Measurements from ENCODE around the gene RNF126.
"Not testable (repeated sequence)": the region's sequence is repeated elsewhere in the genome, so short reads cannot be mapped to it uniquely, and the experiment has no call there.

Gene RNF126

DNA sequence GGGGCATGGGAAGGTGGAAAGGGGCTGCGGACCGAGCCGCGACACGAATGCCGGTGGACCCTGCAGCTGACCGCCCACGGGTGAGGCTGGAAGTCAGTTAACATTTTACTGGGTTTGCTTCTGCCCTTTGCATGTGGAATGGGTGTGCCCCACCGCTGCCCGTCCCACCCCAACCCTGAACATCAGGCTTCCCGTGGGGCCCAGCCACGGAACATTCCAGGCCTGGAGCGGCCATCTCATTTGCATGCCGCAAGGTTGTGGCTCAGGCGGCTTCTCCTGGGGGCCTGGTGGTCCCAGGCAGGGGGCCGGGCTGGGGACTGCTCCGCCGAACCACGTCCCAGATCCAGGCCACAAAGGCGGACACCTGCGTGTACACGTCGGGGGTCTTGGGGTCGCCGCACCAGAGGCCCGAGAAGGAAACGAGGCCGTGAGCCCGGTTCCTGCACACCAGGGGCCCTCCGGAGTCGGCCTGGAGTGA is 22.5 kb upstream of the RNF126 start:
- DNase-seq = no peak

DNA sequence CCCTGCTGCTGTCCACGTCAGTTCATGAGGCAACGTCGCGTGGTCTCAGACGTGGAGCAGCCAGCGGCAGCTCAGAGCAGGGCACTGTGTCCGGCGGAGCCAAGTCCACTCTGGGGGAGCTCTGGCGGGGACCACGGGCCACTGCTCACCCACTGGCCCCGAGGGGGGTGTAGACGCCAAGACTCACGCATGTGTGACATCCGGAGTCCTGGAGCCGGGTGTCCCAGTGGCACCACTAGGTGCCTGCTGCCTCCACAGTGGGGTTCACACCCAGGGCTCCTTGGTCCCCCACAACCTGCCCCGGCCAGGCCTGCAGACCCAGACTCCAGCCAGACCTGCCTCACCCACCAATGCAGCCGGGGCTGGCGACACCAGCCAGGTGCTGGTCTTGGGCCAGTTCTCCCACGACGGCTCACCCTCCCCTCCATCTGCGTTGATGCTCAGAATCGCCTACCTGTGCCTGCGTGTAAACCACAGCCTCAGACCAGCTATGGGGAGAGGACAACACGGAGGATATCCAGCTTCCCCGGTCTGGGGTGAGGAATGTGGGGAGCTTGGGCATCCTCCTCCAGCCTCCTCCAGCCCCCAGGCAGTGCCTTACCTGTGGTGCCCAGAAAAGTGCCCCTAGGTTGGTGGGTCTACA is 19.8 kb upstream of the RNF126 start:
- DNase-seq = no peak

DNA sequence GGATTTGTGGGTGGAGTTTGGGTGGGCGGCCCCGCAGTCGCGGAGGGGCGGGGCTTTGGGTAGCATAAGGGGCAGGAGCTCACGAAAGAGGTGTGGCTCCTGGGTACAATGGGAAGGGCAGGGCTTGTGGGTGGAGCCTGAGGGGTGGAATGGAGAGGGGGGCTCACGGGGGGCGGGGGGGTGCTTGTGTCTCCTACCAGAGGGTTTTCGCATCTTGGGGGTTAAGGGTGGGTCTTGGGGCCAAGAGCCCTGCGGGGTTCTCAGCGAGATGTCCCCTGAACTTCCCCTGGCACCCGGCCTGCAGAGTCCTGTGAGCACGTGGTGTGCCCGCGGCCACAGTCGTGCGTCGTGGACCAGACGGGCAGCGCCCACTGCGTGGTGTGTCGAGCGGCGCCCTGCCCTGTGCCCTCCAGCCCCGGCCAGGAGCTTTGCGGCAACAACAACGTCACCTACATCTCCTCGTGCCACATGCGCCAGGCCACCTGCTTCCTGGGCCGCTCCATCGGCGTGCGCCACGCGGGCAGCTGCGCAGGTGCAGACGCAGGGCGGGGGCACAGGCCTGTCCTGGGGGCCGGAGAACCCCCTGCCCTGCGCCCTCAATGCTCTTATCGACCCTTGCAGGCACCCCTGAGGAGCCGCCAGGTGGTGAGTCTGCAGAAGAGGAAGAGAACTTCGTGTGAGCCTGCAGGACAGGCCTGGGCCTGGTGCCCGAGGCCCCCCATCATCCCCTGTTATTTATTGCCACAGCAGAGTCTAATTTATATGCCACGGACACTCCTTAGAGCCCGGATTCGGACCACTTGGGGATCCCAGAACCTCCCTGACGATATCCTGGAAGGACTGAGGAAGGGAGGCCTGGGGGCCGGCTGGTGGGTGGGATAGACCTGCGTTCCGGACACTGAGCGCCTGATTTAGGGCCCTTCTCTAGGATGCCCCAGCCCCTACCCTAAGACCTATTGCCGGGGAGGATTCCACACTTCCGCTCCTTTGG is 18.3 kb upstream of the RNF126 start:
- DNase-seq = no peak

DNA sequence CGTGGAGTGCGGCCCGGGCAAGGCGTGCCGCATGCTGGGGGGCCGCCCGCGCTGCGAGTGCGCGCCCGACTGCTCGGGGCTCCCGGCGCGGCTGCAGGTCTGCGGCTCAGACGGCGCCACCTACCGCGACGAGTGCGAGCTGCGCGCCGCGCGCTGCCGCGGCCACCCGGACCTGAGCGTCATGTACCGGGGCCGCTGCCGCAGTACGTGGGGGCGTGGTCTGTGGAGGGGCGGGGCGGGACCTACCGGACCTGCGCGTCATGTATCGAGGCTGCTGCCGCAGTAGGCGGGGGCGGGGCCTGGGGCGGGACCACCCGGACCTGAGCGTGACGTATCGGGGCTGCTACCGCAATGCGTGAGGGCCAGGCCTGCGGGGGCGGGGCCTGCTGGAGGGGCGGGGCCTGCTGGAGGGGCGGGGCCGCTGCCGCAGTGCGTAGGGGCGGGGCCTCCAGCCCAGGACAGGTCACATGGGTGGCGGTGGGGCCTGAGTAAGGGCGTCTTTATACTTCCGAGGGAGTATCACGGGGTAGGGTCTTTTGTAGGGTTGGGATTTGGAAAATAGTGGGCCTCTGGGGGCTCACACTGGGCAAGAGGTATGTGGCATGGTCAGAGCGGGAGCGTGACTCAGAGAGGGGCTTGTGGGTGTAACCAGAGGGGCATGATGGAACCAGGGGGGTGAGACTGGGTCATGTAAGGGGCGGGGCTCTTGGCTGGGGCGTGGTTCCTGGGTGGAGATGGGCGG is 17.4 kb upstream of the RNF126 start:
- peak; percentile 86 for DNase-seq

- peak; percentile 17 for DNase-seq
Observed at GRCh38 chr19:679418-680286, 16.6 kb upstream of the RNF126 start.

DNA sequence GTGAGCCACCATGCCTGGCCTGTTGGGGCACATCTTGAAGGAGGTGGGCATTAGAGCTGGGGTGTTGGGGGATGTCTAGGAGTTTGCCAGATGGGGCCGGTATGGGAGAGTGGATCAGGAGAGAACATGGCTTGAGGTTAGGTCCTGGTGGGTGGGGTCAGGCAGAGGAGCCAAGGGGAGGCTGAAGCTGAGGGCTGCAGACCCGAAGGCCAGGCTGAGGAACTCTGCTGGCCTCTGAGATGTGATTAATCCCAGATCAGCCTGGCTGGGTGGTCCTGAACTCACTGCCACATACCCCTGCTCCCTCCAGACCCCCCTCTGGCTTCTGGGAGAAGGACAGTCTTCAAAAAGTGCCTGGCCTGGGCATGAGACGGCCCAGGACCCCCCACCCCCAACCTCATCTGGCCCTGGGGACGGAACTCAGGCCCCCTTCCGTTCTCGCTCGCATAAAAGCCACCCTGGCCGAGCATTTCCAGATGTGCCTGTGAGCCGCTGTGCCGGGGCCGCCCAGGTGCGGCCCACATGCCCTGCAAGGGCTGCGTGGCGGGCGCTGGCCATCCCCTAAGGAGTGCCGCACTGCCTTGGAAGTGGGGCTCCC is 15.9 kb upstream of the RNF126 start:
- DNase-seq = no peak

DNA sequence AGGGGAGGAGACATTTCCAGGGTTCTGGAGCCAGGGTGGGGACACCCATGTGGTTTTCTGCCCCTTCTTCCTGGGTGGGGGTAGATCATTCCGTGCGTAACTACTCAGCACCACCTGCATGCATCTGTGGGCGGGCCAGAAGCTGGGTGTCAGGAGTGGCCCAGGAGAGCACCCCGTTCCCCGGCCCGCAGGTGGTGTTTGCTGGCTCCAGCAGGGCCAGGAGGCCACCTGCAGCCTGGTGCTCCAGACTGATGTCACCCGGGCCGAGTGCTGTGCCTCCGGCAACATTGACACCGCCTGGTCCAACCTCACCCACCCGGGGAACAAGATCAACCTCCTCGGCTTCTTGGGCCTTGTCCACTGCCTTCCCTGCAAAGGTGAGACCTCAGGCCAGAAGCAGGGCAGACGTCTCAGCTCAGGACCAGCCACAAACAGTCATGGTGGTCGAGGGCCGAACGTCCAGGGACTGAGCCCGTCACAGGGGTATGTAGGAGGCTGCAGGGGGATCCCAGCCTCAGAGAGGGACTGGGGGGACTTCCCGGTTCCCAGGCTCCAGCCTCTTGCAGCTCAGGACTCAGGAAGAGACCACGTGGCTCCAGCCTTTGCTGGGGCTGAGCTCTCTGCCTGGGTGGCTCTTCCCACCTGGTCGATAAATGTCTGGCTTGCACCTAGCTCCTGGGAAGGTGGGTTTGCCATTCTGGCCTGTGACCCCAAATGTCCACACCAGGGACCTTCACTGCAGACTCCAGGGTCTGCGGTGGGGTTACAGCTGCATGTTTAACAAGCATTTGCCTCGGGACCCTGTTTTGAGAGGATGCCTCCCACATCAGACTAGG is 14.8 kb upstream of the RNF126 start:
- no peak for DNase-seq

- DNase-seq = no peak
Observed at GRCh38 chr19:677201-677600, 14.2 kb upstream of the RNF126 start.

GRCh38 chr19:676339-677105 is 13.5 kb upstream of the RNF126 start, which contains the start of gene FSTL3:
TSS of gene FSTL3 (plus strand) at chr19:676392. CDS start at chr19:676424, 32 bp downstream.
- no peak for DNase-seq

DNA sequence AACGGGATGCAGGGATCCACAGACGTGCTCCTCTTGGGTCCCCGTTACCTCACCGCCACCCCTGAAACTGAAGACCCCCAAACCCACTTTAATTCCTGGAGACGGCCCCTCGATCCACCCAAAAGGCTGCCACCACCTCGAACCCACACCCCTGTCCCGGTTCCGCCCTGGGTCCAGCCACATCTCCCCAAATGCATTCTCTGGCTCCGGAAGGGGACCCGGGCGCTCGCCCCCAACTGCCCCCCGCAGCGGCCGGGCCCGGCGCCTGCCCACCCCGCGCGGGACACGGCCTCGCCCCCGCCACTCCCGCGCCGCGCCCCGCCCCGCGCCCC is 13.0 kb upstream of the RNF126 start:
- DNase-seq = no peak

- no peak for DNase-seq
Observed at GRCh38 chr19:674282-675151, 11.5 kb upstream of the RNF126 start.

GRCh38 chr19:670609-671075 is 7.6 kb upstream of the RNF126 start:
- DNase-seq = no peak

GRCh38 chr19:668675-669434 is 5.8 kb upstream of the RNF126 start:
- not testable (repeated sequence) for DNase-seq

DNA sequence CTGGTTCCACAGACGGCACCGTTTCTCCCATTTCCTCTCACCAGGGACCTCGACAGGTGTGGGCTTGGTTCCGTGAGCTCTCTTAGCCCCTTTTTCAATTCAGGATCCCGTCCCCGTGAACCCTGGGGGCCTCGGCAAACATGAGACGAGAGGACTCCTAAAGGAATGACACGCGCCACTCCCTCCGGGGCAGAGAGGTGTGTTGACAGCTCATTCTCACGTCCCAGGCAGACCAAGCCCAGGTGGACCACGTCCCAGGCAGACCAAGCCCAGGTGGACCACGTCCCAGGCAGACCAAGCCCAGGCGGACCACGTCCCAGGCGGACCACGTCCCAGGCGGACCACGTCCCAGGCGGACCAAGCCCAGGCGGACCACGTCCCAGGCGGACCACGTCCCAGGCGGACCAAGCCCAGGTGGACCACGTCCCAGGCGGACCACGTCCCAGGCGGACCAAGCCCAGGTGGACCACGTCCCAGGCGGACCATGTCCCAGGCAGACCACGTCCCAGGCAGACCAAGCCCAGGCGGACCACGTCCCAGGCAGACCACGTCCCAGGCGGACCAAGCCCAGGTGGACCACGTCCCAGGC is 4.1 kb upstream of the RNF126 start:
- not testable (repeated sequence) for DNase-seq

- DNase-seq = peak; percentile 73
Observed at GRCh38 chr19:664913-665443, 2.0 kb upstream of the RNF126 start.

DNA sequence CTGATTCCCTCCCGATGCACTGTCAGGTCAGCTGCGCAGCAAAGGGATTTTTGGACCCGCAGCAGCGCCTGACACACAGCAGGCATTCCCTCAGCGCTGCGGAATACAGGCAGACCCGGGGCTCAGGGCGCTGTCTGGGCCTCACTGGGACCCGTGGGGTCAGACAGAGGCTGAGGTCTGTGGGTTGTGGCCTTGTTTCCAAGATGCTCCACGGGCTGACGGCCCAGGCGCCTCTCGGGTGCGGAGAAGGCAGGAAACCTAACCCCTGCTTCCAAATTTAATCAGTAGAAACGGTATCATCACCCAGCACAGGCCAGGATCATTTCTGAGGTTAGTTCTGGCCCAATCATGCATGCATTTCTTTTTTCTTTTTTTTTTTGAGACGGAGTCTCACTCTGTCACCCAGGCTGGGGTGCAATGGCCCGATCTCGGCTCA is 686 bp upstream of the RNF126 start:
- DNase-seq = no peak

DNA sequence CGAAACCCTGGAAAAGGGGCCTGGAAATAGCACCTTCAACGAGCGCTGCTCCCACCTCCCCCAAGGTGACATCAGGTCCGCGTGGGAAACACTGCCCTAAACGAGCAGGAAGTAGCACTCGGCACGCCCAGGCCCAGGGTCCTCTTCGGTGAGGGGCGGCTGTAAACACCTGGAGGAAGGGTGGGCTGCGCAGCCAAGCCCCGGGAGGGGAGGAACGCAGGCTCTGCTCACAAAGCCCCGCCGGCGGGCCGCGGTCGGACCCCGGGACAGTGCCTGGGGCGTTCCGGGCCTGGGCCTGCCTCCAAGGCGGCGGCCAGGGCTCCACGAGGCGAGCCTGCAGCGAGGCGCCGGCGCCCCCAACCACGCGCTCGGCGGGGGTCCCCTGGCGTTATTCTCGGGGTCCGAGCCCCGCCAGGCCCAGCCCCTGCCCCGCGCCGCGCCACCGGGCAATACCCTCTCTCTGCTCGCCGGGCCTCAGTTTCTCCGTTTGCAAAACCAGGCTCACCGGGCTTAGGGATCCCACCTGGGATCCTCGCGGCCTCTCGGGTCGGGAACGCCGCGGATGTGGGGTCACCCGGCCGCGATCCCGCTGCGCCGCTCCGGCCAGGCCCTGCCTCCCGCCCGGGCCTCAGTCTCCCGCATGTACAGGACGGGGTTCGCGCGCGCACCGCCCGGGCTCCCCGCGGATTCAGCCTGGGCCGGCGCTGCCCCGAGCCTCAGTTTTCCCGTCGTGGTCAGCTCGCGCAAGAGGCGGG is 630 bp downstream of the RNF126 start:
- no peak for DNase-seq

Data from DMS79 treated with DMSO at 0.1 percent for 48 hours (cell line).